H1 (cell line): ENCODE measurements around the gene SYT6.

Source experiments
- CTCF ChIP-seq, 3 experiments: IDR thresholded peaks; 1 replicate in 2 of 3; 2 replicates in 1 of 3; pipeline versions ENCODE4 v1.5.1 to v1.6.1; 2011; ENCODE audit warnings: low read length in 3 of 3, mild to moderate bottlenecking in 3 of 3, inconsistent platforms in 2 of 3, low read depth in 1 of 3, moderate library complexity in 1 of 3; ENCODE audit not compliant: insufficient read depth in 1 of 3; ENCODE audit errors: control extremely low read depth in 1 of 3
- EGR1 ChIP-seq: IDR thresholded peaks from 2 replicates; pipeline ENCODE4 v1.6.1; 2011; ENCODE audit warnings: low read depth, low read length, borderline replicate concordance
- GTF2F1 ChIP-seq: IDR thresholded peaks from 2 replicates; pipeline ENCODE4 v1.6.1; 2012; ENCODE audit warnings: low read depth, low read length, improper control_type of control experiment, borderline replicate concordance
- MAX ChIP-seq: IDR thresholded peaks from 2 replicates; pipeline ENCODE4 v1.6.1; 2012; ENCODE audit warnings: inconsistent platforms
- POLR2A ChIP-seq, 2 experiments: IDR thresholded peaks; 1 replicate in 1 of 2; 2 replicates in 1 of 2; pipeline ENCODE4 v1.6.1; 2011; ENCODE audit warnings: low read depth in 2 of 2, low read length in 2 of 2, mild to moderate bottlenecking in 2 of 2; ENCODE audit errors: control extremely low read depth in 1 of 2
- POLR2AphosphoS5 ChIP-seq: IDR thresholded peaks from 2 replicates; pipeline ENCODE4 v1.6.1; 2011; ENCODE audit warnings: low read depth, low read length
- SIN3A ChIP-seq, 2 experiments: IDR thresholded peaks in 1 of 2; conservative IDR thresholded peaks in 1 of 2; 2 replicates each; pipeline ENCODE4 v1.6.1; 2011 to 2012; ENCODE audit warnings: low read length in 2 of 2, improper control_type of control experiment in 1 of 2, low read depth in 1 of 2, mild to moderate bottlenecking in 1 of 2
- SP1 ChIP-seq: IDR thresholded peaks from 2 replicates; pipeline ENCODE4 v1.6.1; 2011; ENCODE audit warnings: low read depth, low read length
- SRF ChIP-seq: IDR thresholded peaks from 2 replicates; pipeline ENCODE4 v1.6.1; 2011; ENCODE audit warnings: mild to moderate bottlenecking, low read depth, low read length, moderate library complexity
- TCF12 ChIP-seq: IDR thresholded peaks from 2 replicates; pipeline ENCODE4 v1.6.1; 2011; ENCODE audit warnings: low read depth, mild to moderate bottlenecking, low read length
- YY1 ChIP-seq: IDR thresholded peaks from 2 replicates; pipeline ENCODE4 v1.6.1; 2011; ENCODE audit warnings: low read depth, mild to moderate bottlenecking, low read length

- no peak for TF ChIP-seq GTF2F1
- TF ChIP-seq CTCF (IDR thresholded peaks at IDR 0.05; ENCODE audit: control extremely low read depth in 1 of 3, insufficient read depth in 1 of 3, low read depth in 1 of 3, low read length in 3 of 3), result no peak
- no peak for TF ChIP-seq SRF
- TF ChIP-seq POLR2A (IDR thresholded peaks at IDR 0.05; ENCODE audit: control extremely low read depth in 1 of 2, low read depth in 2 of 2, low read length in 2 of 2), result no peak
- TF ChIP-seq SIN3A (conservative IDR thresholded peaks at IDR 0.05 in 1 of 2, IDR thresholded peaks at IDR 0.05 in 1 of 2; ENCODE audit: low read depth in 1 of 2, low read length in 2 of 2), result no peak
- TF ChIP-seq SP1, result no peak
- no peak for TF ChIP-seq POLR2AphosphoS5
- no peak for TF ChIP-seq YY1
- no peak for TF ChIP-seq TCF12
- TF ChIP-seq EGR1, result no peak
- TF ChIP-seq MAX, result no peak
These were observed 6.3 kb upstream of the SYT6 start for GRCh38 chr1:114159941-114160340.
